GM23248 (cell line): ENCODE data around the gene NUDT2. TPM values are rescaled to one million over a fixed set of nuclear protein-coding genes. Genes with fewer than 3 reads are reported as not detected.
"Not testable (repeated sequence)": the region's sequence is repeated elsewhere in the genome, so short reads cannot be mapped to it uniquely, and the experiment has no call there.

Experiments
- DNase-seq: peaks from one replicate; pipeline ENCODE4 v3.0.0-alpha.2; 2015
- H2AFZ ChIP-seq: fragments of 200-600 bp; sonication (generic); 2 replicates; pipeline ENCODE4 v1.6.1; 2016; ENCODE audit warnings: antibody characterized with exemption
- H3F3A ChIP-seq: fragments of 200-600 bp; sonication (generic); 2 replicates; pipeline ENCODE4 v1.6.1; 2016; ENCODE audit warnings: mild to moderate bottlenecking, antibody characterized with exemption, mixed run types; ENCODE audit not compliant: insufficient read depth
- H3K27ac ChIP-seq: fragments of 200-600 bp; sonication (generic); 2 replicates; pipeline ENCODE4 v1.5.1; 2016; ENCODE audit warnings: mild to moderate bottlenecking
- H3K27me3 ChIP-seq: fragments of 200-600 bp; sonication (generic); replicated peaks from 2 replicates; pipeline ENCODE4 v1.6.1; 2016; ENCODE audit warnings: mild to moderate bottlenecking; ENCODE audit not compliant: insufficient read depth
- H3K36me3 ChIP-seq: fragments of 200-600 bp; sonication (generic); 2 replicates; pipeline ENCODE4 v1.6.1; 2016; ENCODE audit warnings: low read depth, mild to moderate bottlenecking
- H3K4me1 ChIP-seq: fragments of 200-600 bp; sonication (generic); 2 replicates; pipeline ENCODE4 v1.6.1; 2016; ENCODE audit warnings: mild to moderate bottlenecking; ENCODE audit not compliant: insufficient read depth
- H3K4me2 ChIP-seq: fragments of 200-600 bp; sonication (generic); one replicate; pipeline ENCODE4 v1.6.1; 2016; ENCODE audit warnings: mild to moderate bottlenecking; ENCODE audit not compliant: unreplicated experiment
- H3K4me3 ChIP-seq: fragments of 200-600 bp; sonication (generic); 2 replicates; pipeline ENCODE4 v1.5.1; 2016; ENCODE audit warnings: mild to moderate bottlenecking
- H3K79me2 ChIP-seq: fragments of 200-600 bp; sonication (generic); 2 replicates; pipeline ENCODE4 v1.6.1; 2016; ENCODE audit warnings: mild to moderate bottlenecking; ENCODE audit not compliant: insufficient read depth
- H3K9ac ChIP-seq: fragments of 200-600 bp; sonication (generic); 2 replicates; pipeline ENCODE4 v1.6.1; 2016; ENCODE audit warnings: mild to moderate bottlenecking
- H3K9me2 ChIP-seq: fragments of 200-600 bp; sonication (generic); 2 replicates; pipeline ENCODE4 v1.6.1; 2016; ENCODE audit warnings: mixed run types, mild to moderate bottlenecking, moderate library complexity; ENCODE audit not compliant: insufficient read depth
- H3K9me3 ChIP-seq: fragments of 200-600 bp; sonication (generic); one replicate; pipeline ENCODE4 v1.6.1; 2017; ENCODE audit warnings: low read depth
- H4K20me1 ChIP-seq: fragments of 200-600 bp; sonication (generic); 2 replicates; pipeline ENCODE4 v1.6.0; 2016; ENCODE audit not compliant: insufficient read depth
- EZH2 ChIP-seq: fragments of 200-600 bp; sonication (generic); IDR thresholded peaks from 2 replicates; pipeline ENCODE4 v1.6.1; 2018; ENCODE audit warnings: antibody characterized with exemption, mild to moderate bottlenecking; ENCODE audit not compliant: insufficient read depth, poor library complexity, severe bottlenecking
- EZH2phosphoT487 ChIP-seq: fragments of 200-600 bp; sonication (generic); IDR thresholded peaks from 2 replicates; pipeline ENCODE4 v1.6.1; 2018; ENCODE audit warnings: antibody characterized with exemption, moderate library complexity, mild to moderate bottlenecking, low read depth; ENCODE audit not compliant: insufficient read depth
- WGBS, 2 experiments: methylation state at CpG; one replicate each; pipeline ENCODE4 v1.1.6; 2015 to 2017; ENCODE audit warnings: low lambda C conversion rate in 2 of 2, low coverage in 1 of 2; ENCODE audit errors: missing lambda C conversion rate in 2 of 2; 5-methylcytosine and 5-hydroxymethylcytosine counted together
- in situ Hi-C: fragments of 300-500 bp; cut with MboI; formaldehyde crosslinking; loops from 2 replicates; pipeline ENCODE4 v1.15.0; 2020
- polyA plus RNA-seq: library from polyadenylated mRNA; unstranded; fragments of >200 nt; fragmentation: Nextera tagmentation; extraction: Ambion mirVana; gene quantifications from 2 replicates; pipeline ENCODE4 v1.2.1, GENCODE V29; 2016
- total RNA-seq: library from RNA; depleted of rRNA; stranded (reverse); fragments of >200 nt; shearing (Covaris generic); gene quantifications from 2 replicates; pipeline ENCODE4 v1.2.3, GENCODE V29; 2014

The NUDT2 gene
- total and polyA plus RNA-seq, 2 experiments from 2014 or later: 12.5 to 17.6 TPM

DNA sequence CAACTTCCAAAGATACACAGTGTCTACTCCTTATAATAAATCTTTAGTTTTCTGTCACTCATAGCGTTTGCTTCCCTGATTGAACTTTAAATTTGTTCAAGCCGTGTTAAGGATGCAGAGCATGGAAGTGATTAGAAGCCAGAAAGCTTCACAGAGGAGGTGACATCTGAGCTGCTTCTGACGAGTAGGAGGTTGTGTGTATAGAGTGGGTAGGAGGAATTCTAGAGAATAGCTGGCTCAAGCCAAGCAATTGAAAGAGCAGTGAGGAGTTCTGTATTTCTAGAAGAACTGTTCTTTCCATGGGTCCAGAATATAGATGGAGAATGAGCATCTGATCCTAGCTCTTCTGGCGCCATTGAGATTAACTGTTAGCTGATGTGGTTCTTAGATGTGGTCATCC lies 6.0 kb downstream of the NUDT2 start:
- Histone ChIP-seq H3K27me3 (no peaks in the 10 kb centered on the region), H3K4me2 (no peak overlapping the region), H4K20me1 (no peaks in the 10 kb centered on the region), H3K36me3 (peaks cover 10% of the 10 kb centered on the region; the same call in 1 of the 2 replicates), H3K9ac (no peak overlapping the region), H3K79me2 (peaks cover 56% of the 10 kb centered on the region), H3K9me3 (no peaks in the 10 kb centered on the region), H3K9me2 (no peaks in the 10 kb centered on the region), H3K27ac (no peak overlapping the region), H3F3A (no peaks in the 10 kb centered on the region; the same call in 1 of the 2 replicates), H2AFZ (no peak overlapping the region), H3K4me1 (0 out of 2 replicates have a peak, but pooled peaks cover 5% of the 10 kb centered on the region), H3K4me3 (no peak overlapping the region)
- in situ Hi-C loops: no loop called here
- TF ChIP-seq EZH2phosphoT487 (no peak), EZH2 (no peak)
- WGBS, 2 experiments: 55 to 61% methylated on average over 4 of the region's 4 CpGs
- no peak for DNase-seq

DNA sequence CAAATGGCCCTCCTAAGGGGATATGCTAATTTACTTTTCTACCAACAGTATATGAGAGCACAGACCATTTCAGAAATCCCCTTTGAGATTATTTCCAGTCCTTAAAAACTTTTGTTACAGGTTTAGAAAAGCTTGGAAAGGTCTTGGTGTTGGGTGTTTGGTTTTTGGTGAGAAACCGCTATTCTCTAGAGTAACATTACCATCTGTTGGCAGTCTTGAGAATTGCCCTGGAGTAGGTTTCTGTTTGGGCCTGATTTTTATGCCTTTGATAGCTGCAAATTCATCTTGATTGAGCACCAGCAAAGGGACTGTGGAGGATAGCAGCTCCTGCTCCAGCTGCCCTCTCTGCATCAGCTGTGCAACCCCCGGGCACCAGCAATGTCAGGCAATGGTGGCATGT lies 8.0 kb downstream of the NUDT2 start:
- WGBS, 2 experiments: 90 to 93% methylated on average over 2 of the region's 2 CpGs

DNA sequence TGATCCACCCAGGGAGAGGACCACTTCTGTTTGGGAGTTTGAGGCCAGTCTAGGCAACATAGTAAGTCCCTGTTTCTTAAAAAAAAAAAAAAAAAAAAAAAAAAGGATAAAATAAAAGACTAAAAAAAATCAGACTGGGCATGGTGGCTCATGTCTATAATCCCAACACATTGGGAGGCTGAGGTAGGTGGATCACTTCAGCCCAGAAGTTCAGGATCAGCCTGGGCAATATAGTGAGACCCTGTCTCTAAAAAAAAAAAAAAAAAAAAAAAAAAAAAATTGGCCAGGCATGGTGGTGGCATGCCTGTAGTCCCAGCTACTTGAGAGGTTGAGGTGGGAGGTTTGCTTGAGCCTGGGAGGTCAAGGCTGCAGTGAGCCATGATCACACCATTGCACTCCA lies 8.7 kb downstream of the NUDT2 start:
- H3K4me3 ChIP-seq, H2AFZ ChIP-seq, H3K4me2 ChIP-seq, H3K27me3 ChIP-seq, H3K27ac ChIP-seq, H3K9me3 ChIP-seq, DNase-seq, H4K20me1 ChIP-seq, H3K9ac ChIP-seq, H3K9me2 ChIP-seq, H3K36me3 ChIP-seq, H3F3A ChIP-seq, in situ Hi-C loops, H3K4me1 ChIP-seq: not testable (repeated sequence)
- H3K79me2 ChIP-seq: peaks cover 34% of the 10 kb centered on the region

More for the DNA sequence above, 8.0 kb downstream of the NUDT2 start:
- DNase-seq: peak; percentile 29
- Histone ChIP-seq H3K9me2 (no peaks in the 10 kb centered on the region), H2AFZ (no peak overlapping the region), H4K20me1 (no peaks in the 10 kb centered on the region), H3K9me3 (no peaks in the 10 kb centered on the region), H3K27ac (no peak overlapping the region), H3K4me1 (no peaks in the 10 kb centered on the region), H3K4me2 (no peak overlapping the region), H3K36me3 (peaks cover 10% of the 10 kb centered on the region; the same call in 1 of the 2 replicates), H3K4me3 (no peak overlapping the region), H3K9ac (no peak overlapping the region), H3F3A (no peaks in the 10 kb centered on the region), H3K27me3 (no peaks in the 10 kb centered on the region), H3K79me2 (peaks cover 41% of the 10 kb centered on the region)
- no peak for TF ChIP-seq EZH2phosphoT487
- in situ Hi-C loops: no loop called here

DNA sequence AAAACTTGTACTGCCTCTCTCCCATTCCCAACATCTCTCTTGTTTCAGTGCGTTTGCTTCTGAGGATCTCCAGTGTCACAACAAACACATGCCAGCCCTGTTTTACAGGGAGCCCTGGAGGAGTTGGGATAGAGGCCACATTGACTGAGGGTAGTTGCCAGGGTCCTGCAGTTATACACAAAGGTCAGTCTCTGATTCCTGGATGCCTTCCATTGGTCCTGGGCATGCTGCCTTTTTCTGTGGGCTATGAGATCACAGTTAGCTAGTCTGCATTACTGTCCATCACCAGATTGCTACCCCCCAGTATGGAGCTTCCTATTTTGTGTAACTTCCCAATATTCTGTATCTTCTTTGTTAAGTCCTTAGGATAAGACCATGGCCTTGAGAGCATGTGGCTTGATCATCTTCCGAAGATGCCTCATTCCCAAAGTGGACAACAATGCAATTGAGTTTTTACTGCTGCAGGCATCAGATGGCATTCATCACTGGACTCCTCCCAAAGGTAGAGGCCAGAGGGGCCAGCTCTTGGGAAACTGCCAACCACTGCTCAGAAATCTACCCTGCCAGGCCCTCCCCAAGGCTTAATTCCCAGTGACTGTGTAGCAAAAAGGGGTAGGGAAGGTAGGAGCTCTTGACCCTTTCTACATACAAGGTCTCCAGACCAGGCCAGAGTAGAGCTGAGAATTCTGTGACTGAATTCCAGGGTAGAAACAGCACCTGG lies 9.5 kb downstream of the NUDT2 start:
- H3K36me3 ChIP-seq: peaks cover 10% of the 10 kb centered on the region; the same call in 1 of the 2 replicates
- H4K20me1 ChIP-seq: no peaks in the 10 kb centered on the region
- H3F3A ChIP-seq: no peaks in the 10 kb centered on the region
- H3K4me2 ChIP-seq: no peak overlapping the region
- no peak for DNase-seq
- H2AFZ ChIP-seq: no peak overlapping the region
- H3K4me1 ChIP-seq: no peaks in the 10 kb centered on the region
- 76 to 77% methylated on average over 2 of the region's 2 CpGs for WGBS, 2 experiments
- TF ChIP-seq EZH2phosphoT487 (no peak), EZH2 (no peak)
- H3K79me2 ChIP-seq: peaks cover 27% of the 10 kb centered on the region
- no peaks in the 10 kb centered on the region for H3K9me3 ChIP-seq
- in situ Hi-C loops: no loop called here
- H3K9me2 ChIP-seq: no peaks in the 10 kb centered on the region
- H3K27ac ChIP-seq: no peak overlapping the region
- H3K27me3 ChIP-seq: no peaks in the 10 kb centered on the region
- H3K4me3 ChIP-seq: no peak overlapping the region
- H3K9ac ChIP-seq: no peak overlapping the region
